Activated naive CD4-positive, alpha-beta T cell (primary cell): ENCODE results near the gene ITGB5.
"Not testable (repeated sequence)": the region's sequence is repeated elsewhere in the genome, so short reads cannot be mapped to it uniquely, and the experiment has no call there.

Experiments
- DNase-seq, 4 experiments: peaks; one replicate each; lab custom pipeline; 2025; lab: John Stamatoyannopoulos, UW

Gene ITGB5

DNA sequence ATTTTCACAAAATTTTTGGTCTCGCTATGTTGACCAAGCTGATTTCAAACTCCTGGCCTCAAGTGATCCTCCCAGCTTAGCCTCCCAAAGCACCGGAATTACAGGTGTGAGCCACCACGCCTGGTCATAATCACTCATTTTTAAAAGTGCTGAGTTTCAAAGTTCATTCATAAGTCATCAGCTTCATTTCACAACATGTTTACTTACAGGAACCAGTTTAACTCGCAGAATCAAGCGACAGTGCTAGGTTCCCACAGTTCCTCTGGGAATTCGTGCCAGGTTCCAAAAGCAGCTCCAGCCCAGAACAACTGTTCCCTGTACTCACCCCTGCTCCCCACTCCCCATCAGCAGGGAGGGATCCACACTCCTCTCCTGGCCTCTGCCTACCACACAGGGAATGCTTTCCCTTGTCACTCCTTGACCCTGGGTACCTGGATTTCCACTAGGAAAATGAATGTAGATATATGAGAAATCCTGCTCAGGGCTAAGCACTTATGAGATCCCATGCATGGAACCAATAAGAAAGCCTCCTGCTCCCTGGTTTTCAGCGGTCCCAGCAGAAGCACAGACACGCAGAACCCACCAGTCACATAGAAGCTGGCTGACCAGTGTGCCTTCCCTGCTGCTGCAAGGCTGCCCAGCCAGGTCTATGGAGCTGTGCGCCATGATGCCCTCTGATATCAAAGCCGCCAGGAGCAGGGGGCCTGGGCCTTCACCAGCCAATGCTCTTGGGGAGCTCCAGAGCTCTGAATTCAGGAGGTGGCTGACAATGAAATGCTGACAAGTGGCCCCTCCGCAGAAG is 72.3 kb downstream of the ITGB5 start:
- no peak for DNase-seq

DNA sequence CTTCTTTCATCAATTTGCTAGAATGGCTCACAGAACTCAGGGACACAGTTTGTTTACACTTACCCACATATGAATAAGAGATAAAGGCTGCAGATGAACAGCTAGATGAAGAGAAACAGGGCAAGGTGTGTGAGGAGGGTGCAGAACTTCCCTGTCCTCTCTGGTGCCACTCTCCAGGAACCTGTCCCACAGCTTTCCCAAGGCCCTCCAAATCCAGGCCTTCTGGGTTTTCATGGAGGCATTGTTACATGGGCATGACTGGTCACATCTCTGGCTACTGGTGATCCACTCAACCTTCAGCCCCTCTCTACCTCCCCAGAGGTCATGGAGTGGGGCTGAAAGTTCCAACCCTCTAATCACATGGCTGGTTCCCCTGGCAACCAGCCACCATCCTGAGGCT is 73.6 kb downstream of the ITGB5 start:
- DNase-seq = no peak

DNA sequence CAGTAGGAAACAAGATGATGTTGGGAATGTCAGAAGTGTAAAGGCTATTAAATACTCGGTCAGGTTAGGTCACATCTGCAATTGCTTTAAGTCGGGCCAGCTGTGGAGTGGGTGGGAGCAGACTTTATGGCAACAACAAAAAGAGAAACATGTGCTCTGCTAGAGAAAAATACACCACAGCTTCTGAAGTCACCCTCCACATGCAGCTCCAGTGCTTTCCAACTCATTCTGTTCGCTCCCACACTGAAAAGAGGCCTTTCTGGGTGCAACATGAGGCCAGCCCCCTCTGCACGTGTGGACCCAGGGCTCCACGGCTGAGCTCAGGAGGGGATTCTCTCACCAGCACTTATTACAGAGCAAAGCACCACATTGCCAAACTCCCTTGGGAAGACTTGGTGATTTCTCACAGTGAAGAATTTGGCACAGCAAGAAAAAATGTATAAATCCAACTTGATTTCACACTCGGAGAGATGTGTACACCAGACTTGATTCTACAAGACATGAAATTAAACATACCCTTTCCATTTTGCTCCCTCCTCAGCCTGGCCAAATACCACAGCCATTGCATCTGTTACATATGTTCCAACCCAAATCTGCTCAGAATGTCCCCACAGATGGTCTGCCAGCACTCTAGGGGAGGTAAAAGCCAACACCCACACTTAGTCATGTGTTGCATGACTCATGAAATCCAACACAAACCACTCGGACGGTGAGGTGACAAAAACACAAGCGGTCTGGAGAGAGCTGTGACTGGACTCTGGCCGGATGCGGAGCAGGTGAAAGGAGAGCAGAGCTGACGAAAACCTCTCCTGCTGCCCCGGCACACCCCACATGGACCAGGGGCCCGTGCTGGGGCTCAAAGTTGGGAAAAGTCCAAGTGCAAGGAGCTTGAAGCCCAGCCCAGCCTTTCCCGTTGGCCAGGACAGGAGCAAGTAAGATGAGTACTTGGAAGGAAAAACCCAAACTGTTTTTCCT is 74.6 kb downstream of the ITGB5 start:
- no peak for DNase-seq

DNA sequence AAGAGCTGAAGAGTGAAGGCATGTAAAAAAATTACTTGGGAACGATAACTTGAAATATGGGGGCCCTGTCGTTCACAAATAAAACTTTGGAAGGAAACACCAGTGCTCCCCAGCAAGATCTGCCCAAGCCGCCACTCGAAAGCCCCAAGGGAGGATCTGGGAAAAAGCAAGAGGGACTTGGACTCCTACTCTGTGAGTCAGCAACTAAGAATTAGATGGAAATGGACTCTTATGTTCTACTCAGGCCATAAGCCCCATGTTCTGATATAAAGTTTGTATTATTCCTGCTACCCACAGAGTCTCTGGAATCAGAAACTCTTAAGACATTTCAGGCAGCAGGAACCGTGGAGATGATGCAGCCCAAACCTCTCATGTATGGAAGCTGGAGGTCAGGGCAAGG is 75.7 kb downstream of the ITGB5 start:
- DNase-seq = no peak

DNA sequence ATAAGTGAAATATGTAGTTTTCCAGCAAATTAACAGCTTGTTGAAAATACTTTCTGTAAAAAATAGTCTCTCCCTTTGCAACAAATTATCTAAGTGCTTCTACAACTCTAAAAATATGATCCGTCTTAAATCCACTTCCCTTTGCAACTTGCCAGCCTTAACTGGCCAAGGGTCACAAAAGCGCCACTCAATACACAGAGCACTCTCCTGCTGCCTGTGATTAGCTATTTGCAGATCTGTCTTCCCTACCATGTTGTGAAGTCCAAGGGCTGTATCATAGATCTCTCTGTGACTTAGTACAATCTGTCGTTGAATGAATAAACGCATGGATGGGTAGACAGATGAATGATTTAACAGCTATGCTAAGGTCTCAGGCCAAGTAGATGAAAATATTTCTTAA is 76.2 kb downstream of the ITGB5 start:
- no peak for DNase-seq

DNA sequence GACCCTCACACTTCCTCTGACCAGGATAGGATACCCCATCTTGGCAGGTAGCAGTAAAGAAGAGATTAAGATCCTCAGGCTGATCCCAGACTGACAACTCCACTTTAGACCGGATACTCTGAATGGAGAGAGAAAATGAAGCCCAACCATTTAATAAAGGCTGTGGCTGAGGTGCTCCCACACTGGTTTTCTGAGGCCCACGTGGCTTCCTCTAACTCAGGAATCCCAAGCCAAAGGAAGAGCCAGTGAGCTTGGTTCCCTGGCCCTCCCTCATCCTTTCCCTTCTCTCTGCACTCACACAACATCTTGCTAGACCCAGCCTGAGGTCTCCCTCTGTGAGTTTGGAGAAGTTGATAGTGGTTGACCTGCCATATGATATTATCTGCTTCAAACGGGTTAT is 78.1 kb downstream of the ITGB5 start:
- DNase-seq = no peak

DNA sequence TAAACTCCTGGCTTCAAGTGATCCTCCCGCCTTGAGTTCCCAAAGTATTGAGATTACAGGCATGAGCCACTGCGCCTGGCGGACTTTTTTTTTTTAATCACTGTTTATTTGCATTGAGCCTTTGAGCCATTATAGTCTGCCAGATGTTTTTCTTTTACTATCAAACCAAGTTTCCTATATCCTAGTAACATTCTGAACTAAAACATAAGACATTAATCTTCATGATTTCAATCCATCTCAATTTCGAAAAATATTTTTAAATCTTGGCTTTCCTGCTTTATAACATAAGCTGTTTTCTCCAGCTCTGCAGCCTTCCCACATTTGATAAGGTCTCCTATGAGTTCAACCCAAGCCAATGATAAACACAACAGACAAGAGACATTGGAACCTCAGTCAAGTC is 81.5 kb downstream of the ITGB5 start:
- no peak for DNase-seq

DNA sequence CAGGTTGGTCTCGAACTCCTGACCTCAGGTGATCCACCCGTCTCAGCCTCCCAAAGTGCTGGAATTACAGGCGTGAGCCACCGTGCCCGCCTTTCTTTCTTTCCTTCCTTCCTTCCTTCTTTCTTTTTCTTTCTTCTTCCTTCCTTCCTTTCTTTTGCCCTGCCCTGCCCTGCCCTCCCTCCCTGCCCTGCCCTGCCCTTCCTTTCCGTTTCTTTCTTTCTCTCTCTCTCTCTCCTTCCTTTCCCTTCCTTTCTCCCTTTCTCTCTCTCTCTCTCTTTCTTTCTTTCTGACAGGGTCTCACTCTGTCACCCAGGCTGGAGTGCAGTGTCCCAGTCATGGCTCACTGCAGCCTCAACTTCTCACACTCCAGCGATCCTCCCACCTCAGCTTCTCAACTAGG is 82.3 kb downstream of the ITGB5 start:
- no peak for DNase-seq

DNA sequence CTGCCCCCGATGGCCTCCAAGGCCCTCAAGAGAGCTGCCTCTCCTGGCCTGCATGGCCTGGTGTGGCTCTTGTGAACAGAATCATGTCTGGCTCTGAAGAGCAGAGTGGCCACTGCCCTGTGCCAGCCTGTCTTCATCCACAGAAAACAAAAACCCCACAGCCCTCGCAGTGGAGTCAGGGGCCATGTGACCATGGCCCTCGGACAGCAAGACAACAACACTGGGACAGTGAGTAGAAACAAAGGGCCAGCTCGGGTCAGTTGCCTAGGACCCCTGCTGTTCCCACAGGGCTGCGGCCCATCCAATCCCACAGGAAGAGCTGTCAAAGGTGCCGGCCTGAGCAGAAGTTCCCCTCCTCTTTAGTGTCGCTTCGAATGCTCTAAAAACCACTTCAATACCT is 84.5 kb downstream of the ITGB5 start:
- no peak for DNase-seq

DNA sequence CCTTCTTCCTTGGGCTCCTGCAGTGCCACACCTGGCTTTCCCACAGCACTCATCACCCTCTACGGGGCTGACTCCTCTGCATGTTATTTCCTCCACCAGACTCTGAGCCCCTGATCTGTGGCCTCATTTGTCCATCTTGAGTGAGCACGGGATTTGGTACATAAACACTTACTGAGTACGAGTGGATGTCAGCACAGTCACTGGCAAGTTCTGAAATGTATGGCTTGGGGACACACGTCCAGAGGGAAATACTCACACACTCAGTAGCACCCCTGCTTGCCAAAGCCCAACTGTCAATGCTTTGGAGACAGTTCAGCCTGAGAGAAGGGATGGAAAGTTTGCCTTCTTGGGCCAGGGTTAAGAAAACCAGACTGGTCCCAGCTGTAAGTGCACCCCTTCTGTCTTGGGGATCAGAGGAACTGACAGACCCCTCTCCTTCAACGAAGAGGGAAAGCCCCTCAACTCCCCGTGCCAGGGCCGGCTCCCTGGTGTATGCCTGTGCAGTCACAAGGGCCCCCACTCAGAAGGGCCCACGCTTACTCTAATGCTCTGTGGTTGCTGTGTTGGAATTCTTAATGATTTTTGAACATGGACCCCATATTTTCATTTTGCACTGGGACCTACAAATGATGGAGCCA is 85.0 kb downstream of the ITGB5 start:
- no peak for DNase-seq

DNA sequence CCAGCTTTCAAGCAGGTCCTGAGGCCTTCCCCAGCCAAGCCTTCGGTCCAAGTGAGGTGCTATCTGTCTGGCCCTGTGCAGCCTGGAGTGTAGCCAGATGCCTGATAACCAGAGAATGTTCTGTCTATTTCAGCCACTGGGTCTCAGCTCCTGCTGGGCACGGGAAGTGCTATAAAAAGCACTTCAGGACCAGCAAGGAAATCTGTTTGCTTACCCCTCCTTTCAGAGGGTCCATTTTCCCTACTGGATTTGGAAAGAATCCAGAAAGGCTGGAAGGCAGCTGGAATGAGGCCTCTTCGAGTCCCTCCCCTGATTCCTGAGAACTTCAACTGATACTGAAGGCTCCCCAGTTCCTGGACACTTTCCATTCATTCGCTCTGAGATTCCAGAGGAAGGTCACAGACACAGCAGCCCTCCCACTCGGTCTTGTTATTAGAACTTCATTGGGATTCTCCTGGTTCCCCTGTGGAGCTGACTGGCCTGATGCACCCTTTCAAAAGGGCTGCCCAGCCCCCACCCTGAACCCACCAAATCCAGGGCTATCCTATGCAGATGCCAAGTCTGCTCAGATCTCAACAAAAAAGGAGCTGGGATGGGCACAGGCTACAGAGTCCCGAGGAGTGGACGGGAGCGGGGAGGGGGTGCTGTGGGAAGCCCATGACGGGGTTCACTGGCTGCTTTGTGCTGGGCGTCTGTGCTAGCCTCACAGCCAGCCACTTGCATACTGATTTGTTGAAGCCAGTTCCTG is 86.5 kb downstream of the ITGB5 start:
- no peak for DNase-seq

DNA sequence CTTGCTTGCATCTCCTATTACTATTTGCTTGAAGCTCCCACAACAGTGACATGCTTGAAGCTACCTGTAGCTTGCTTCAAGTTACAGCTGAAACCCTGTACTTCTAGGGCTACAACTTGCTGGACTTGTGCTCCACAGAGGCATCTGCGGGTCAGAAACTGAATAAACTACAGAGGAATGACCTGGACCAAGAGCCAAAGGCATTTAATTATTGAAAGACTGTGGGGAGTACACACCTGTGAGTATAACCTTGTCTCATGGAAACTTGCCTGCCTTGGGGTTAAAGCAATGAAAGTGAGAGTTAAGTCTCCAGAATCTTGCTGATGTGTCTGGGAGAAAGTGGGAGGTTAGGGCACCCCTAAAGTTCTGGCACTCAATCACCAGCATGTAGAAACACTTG is 87.1 kb downstream of the ITGB5 start:
- DNase-seq = no peak

DNA sequence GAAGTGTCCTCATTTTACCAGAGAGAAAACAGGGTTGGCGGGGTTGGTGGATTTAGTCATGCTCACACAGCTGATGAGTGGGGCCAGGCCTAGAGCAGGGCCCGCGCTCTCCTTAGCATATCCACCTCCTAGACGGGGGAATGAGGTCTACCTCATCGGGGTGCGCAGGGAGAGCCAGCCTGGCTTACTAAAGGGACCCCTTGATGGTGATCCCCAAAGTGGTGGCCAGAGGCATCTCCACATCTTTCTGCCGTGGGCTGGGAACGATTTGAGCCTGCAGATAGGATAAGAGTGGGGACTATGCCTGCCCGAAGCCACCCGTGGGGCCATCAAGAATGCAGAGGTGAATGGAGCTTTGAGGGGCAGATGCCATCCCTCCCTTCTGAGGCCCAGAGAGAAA is 87.5 kb downstream of the ITGB5 start:
- DNase-seq = no peak

DNA sequence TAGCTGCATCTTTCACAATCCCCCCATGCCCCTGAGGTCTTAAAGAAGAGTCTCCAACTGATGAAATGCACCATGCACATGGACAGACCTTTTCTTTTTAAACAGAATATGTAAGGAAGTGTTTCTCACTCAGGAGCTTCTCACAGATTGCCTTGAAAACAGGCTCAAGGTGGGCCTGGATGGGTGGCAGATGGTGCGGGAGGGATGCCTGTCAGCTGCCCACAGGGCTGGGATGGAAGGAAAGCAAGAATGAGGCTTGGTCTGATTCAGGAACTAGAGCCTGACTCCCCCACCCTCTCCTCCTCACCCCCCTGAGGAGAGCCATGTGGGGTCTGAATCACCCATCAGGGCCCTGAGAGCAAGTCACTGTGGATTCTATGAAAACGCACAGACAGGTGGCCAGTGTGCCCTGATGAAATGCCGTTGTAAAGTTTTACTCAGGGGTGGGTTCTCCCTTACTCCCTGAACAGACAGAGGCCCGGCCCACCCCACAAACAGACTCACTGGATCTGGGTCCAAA is 89.7 kb downstream of the ITGB5 start:
- DNase-seq = no peak

DNA sequence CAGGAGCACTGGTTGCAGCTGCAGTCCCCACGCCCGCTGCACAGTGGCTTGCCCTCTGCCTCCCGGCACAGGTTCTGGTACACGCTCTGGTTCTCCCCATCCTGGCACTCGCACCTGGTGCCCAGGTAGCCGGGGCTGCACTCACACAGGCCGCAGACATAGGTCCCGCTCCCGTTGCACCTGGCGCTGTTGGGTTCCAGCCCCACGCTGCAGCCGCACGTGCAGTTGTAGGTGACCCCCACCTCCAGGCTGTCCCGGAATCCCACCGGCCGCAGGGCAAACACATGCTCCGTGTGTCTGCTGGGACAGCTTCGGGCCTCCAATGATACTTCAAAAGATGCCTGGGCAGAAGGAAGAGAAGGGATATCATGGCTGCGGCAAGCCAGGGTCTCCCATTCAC is 90.7 kb downstream of the ITGB5 start:
- DNase-seq = no peak

DNA sequence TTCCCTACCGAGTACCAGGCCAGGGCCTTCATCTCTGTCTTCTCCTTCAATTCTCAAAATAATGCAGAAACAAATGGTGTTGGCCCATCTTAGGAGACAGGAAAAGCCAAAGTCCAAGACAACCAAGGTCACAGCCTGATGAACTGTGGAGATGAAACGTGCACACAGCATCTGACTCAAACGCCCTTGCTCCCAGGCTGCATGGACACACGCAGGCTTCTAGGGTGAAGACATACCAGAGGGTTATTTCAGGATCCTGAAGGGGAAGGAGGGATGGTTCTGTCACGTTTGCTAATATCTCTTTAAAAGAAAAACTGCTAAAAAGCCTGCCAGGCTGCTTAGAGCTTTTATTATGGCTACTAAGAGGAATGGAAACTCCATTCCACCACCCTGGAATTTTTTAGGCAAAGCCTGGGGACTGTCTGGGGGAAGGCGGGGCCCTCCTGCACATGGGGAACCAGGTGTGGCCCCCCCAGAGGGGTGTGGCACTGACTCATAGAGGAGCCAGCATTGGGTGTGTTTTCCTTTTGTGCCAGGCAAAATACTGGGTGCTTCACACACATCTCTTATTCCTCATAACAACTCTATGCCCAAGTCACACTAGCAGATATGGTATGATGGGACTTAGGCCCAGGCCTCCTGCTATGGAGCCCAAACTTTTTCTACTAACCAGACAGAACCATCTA is 94.0 kb downstream of the ITGB5 start:
- DNase-seq = no peak

DNA sequence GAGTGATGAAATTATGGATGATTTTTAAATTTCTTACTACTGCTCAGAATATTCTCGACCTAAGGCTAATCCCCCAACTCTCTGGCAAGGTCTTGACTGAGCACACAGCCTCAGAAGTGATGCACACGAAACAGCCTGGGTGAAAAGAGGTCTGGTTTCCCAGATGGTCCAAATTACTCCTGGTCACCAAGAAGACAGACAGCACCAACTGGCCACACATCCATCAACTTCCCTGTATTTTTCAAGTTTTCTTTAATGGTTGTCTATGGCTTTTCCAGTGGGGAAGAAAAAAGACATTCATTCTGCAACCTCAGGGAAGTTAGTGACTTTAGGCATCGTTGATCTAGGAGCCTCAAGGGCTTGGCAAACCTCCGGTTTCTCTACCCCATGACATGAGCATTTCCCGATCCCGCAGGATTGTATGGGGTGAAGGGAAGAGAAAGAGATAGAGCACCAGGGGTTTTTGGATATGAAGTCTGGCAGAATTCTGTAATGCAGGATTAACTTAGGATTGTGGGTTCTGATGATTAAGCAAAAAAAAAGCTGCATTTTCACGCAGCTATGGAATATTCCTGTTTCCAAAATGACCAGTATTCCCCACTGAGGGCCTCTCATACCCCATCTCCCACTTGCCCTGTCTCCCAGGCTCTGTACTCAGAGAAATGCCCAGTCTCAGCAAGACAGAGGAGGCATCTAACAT is 94.7 kb downstream of the ITGB5 start:
- no peak for DNase-seq

DNA sequence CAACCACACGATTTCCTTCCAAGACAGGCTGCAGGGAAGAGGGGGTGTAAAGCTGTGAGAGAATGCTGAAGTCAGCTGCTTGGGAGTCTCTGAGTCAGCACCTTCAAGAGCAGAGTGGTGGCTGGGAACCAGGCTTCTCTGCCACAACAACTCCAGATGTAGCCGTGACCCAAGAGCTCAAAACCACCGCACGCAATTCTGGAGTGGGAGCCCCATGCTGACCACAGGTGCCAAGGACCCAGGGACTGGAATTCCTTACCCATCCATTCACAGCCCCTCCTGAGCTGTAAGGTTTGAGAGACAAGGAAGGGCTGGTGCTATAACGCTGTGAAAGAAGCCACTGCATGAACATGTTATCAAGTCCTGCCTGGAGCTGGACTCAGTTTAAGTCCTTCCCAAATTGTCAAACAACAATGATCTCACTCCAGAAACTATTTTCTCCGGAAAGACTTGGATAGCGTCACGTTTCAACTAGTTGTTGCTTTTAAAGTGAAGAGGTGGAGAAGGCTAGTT is 95.5 kb downstream of the ITGB5 start:
- DNase-seq = no peak

DNA sequence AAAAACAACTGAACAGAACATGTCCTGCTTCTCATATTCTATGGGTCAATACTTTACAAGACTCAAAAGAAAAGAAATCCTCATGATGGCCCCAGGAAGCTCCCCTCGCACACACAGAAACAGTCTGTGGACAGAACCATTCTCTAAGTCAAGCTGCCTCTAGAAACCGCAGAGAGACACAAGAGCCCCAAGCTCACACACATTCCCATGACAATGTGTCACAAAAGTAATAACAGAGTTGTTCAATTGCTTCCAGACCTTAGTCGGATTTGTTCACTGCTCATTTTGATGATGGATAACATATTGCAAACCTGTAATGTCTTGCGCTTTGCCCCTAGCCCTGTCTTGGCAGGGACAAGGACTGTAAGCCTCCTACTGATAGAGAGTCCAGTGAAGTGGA is 96.0 kb downstream of the ITGB5 start:
- DNase-seq = no peak

DNA sequence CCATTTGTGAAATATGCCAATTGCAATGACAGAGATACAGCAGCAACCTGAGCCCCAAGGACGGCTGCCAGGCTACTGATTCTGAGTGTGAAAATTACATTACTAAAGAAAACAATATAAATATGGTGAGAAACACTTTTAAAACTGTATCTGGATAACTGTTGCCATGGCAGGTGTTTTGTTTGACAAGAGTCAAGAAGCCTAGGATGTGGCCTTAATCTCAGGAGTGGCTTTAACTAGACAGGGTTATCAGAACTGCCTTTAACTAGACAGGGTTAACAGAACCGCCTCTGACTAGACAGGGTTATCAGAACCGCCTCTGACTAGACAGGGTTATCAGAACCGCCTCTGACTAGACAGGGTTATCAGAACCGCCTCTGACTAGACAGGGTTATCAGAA is 98.1 kb downstream of the ITGB5 start:
- DNase-seq = not testable (repeated sequence)
